Neutrophil (primary cell): ENCODE data around the gene ZNF425.

Experiments used
- H3K27ac ChIP-seq: fragments of 200-600 bp; sonication (generic); 2 replicates; pipeline ENCODE4 v1.5.1; 2016; ENCODE audit warnings: mild to moderate bottlenecking, moderate library complexity
- H3K27me3 ChIP-seq: fragments of 200-600 bp; sonication (generic); 2 replicates; pipeline ENCODE4 v1.6.0; 2016; ENCODE audit warnings: mild to moderate bottlenecking
- H3K36me3 ChIP-seq: fragments of 200-600 bp; sonication (generic); 2 replicates; pipeline ENCODE4 v1.5.1; 2017
- H3K4me1 ChIP-seq, 2 experiments: fragments of 200-600 bp in 1 of 2; sonication (generic) in 1 of 2; 1 replicate in 1 of 2; 2 replicates in 1 of 2; pipeline versions ENCODE4 v1.5.1 to v1.6.1; 2013 to 2016; ENCODE audit warnings: low read depth in 1 of 2, low read length in 1 of 2, mild to moderate bottlenecking in 1 of 2, moderate library complexity in 1 of 2; ENCODE audit not compliant: control insufficient read depth in 1 of 2, insufficient read depth in 1 of 2
- H3K4me3 ChIP-seq, 2 experiments: fragments of 200-600 bp in 1 of 2; sonication (generic) in 1 of 2; 1 replicate in 1 of 2; 2 replicates in 1 of 2; pipeline ENCODE4 v1.5.1; 2013 to 2016; ENCODE audit warnings: low read depth in 1 of 2, low read length in 1 of 2, mild to moderate bottlenecking in 1 of 2, moderate library complexity in 1 of 2
- H3K9me3 ChIP-seq: fragments of 200-600 bp; sonication (generic); 2 replicates; pipeline ENCODE4 v1.5.1; 2016
- CTCF ChIP-seq: fragments of 200-600 bp; sonication (generic); IDR thresholded peaks from 2 replicates; pipeline ENCODE4 v1.5.1; 2016; ENCODE audit warnings: antibody characterized with exemption

The ZNF425 gene

GRCh38 chr7:149077594-149077993, 48.5 kb downstream of the ZNF425 start:
- H3K27me3 ChIP-seq = no peaks in the 10 kb centered on the region
- H3K4me3 ChIP-seq = no peak overlapping the region
- no peak for TF ChIP-seq CTCF
- no peaks in the 10 kb centered on the region for H3K36me3 ChIP-seq
- peaks cover 0 to 22% of the 10 kb centered on the region in 2 experiments for H3K4me1 ChIP-seq
- H3K9me3 ChIP-seq = no peaks in the 10 kb centered on the region
- H3K27ac ChIP-seq = no peak overlapping the region

- no peak for TF ChIP-seq CTCF
- Histone ChIP-seq H3K36me3 (peaks cover 17% of the 10 kb centered on the region), H3K9me3 (no peaks in the 10 kb centered on the region), H3K27me3 (no peaks in the 10 kb centered on the region), H3K27ac (no peak overlapping the region), H3K4me3 (no peak overlapping the region), H3K4me1 (peaks cover 0 to 39% of the 10 kb centered on the region in 2 experiments)
Measured at GRCh38 chr7:149075286-149075685, 50.8 kb downstream of the ZNF425 start.

- no peaks in the 10 kb centered on the region for H3K27me3 ChIP-seq
- no peaks in the 10 kb centered on the region for H3K9me3 ChIP-seq
- H3K27ac ChIP-seq = peak overlapping the region; percentile 2
- H3K4me3 ChIP-seq = no peak overlapping the region
- H3K36me3 ChIP-seq = peaks cover 17% of the 10 kb centered on the region
- TF ChIP-seq CTCF = no peak
- H3K4me1 ChIP-seq = peaks cover 0 to 43% of the 10 kb centered on the region in 2 experiments
Measured at GRCh38 chr7:149074116-149074885, 51.8 kb downstream of the ZNF425 start.

GRCh38 chr7:149072438-149072775, 53.7 kb downstream of the ZNF425 start:
- Histone ChIP-seq H3K4me1 (peaks cover 0 to 43% of the 10 kb centered on the region in 2 experiments), H3K9me3 (no peaks in the 10 kb centered on the region), H3K27ac (peak overlapping the region; percentile 71), H3K27me3 (no peaks in the 10 kb centered on the region), H3K36me3 (peaks cover 17% of the 10 kb centered on the region), H3K4me3 (peak overlapping the region; percentile 47 to 69)
- TF ChIP-seq CTCF = no peak

GRCh38 chr7:149071641-149072437, 54.3 kb downstream of the ZNF425 start:
- H3K4me1 ChIP-seq = peaks cover 0 to 43% of the 10 kb centered on the region in 2 experiments
- H3K36me3 ChIP-seq = peaks cover 17% of the 10 kb centered on the region
- peak; percentile 38 for TF ChIP-seq CTCF
- H3K27ac ChIP-seq = peak overlapping the region; percentile 71
- H3K27me3 ChIP-seq = no peaks in the 10 kb centered on the region
- no peaks in the 10 kb centered on the region for H3K9me3 ChIP-seq
- H3K4me3 ChIP-seq = peak overlapping the region; percentile 47 to 69
